Erythroblast (primary cell): ENCODE results near the gene SCG2.

Source experiments
- GATA1 ChIP-seq: IDR thresholded peaks from 2 replicates; pipeline ENCODE4 v1.6.1; 2011; ENCODE audit warnings: low read depth, mild to moderate bottlenecking, control low read depth, low read length, moderate library complexity
- POLR2A ChIP-seq: IDR thresholded peaks from 2 replicates; pipeline ENCODE4 v1.6.1; 2011; ENCODE audit warnings: mild to moderate bottlenecking, low read length

GRCh38 chr2:223578846-223579245 is 23.3 kb downstream of the SCG2 start:
- TF ChIP-seq POLR2A = no peak
- TF ChIP-seq GATA1 = no peak
